Transverse colon (tissue), 4 donors: ENCODE measurements around the gene SSH2. TPM values are rescaled to one million over a fixed set of nuclear protein-coding genes. Genes with fewer than 3 reads are reported as not detected.

ENCODE experiments used
- DNase-seq: peaks from one replicate; pipeline ENCODE4 v3.0.0-alpha.2; 2019
- H3K27ac ChIP-seq, 4 donors: fragments of 200-600 bp; sonication (generic); 2 replicates each; pipeline ENCODE4 v1.5.1; 2016 to 2018; ENCODE audit warnings: inconsistent platforms in 4 of 4
- H3K27me3 ChIP-seq: fragments of 200-600 bp; sonication (generic); 2 replicates; pipeline ENCODE4 v1.5.1; 2017; ENCODE audit warnings: inconsistent platforms
- H3K36me3 ChIP-seq, 4 donors: fragments of 200-600 bp; sonication (generic); 2 replicates each; pipeline ENCODE4 v1.5.1; 2017 to 2019; ENCODE audit warnings: inconsistent platforms in 4 of 4
- H3K4me1 ChIP-seq, 4 donors: fragments of 200-600 bp; sonication (generic); 2 replicates each; pipeline ENCODE4 v1.5.1; 2017 to 2020; ENCODE audit warnings: inconsistent platforms in 4 of 4
- H3K4me3 ChIP-seq, 4 donors: fragments of 200-600 bp; sonication (generic); 1 replicate in 1 of 4; 2 replicates in 3 of 4; pipeline versions ENCODE4 v1.5.1 to v1.6.1; 2017 to 2019; ENCODE audit warnings: inconsistent platforms in 4 of 4
- H3K9me3 ChIP-seq, 2 donors: fragments of 200-600 bp; sonication (generic); 2 replicates each; pipeline ENCODE4 v1.5.1; 2017 to 2019; ENCODE audit warnings: inconsistent platforms in 2 of 2
- CTCF ChIP-seq, 5 experiments: fragments of 200-600 bp in 3 of 5; fragments of 450-650 bp in 2 of 5; sonication (generic) in 3 of 5; IDR thresholded peaks; 1 replicate in 2 of 5; 2 replicates in 3 of 5; pipeline ENCODE4 v1.5.1; 2016 to 2017; ENCODE audit warnings: antibody characterized with exemption in 5 of 5, inconsistent platforms in 3 of 5, mild to moderate bottlenecking in 2 of 5, moderate library complexity in 1 of 5
- EP300 ChIP-seq: sonication (generic); formaldehyde crosslinking; IDR thresholded peaks from one replicate; pipeline ENCODE4 v1.6.1; 2017; ENCODE audit warnings: antibody characterized with exemption, low read depth
- POLR2A ChIP-seq: fragments of 450-650 bp; IDR thresholded peaks from one replicate; pipeline ENCODE4 v1.6.1; 2016; ENCODE audit warnings: antibody characterized with exemption, mild to moderate bottlenecking, moderate library complexity
- POLR2AphosphoS5 ChIP-seq, 3 donors: sonication (generic); formaldehyde crosslinking; IDR thresholded peaks; one replicate each; pipeline ENCODE4 v1.6.1; 2016; ENCODE audit warnings: antibody characterized with exemption in 3 of 3
- WGBS, 2 donors: methylation state at CpG; one replicate each; pipeline ENCODE4 v1.1.5; 2018; ENCODE audit warnings: low coverage in 1 of 2; 5-methylcytosine and 5-hydroxymethylcytosine counted together
- in situ Hi-C, 4 donors: fragments of 200-750 bp; cut with MboI; loops; one replicate each; pipeline versions ENCODE4 v1.15.0 to v1.15.1; 2017; ENCODE audit warnings: low sequenced_read_pairs in 3 of 4, low pct_ligation_motif_present in 1 of 4, low pct_unique_long_range_greater_than_20kb in 1 of 4
- intact Hi-C: fragments of 100-400 bp; cut with DNase I; formaldehyde crosslinking; loops from one replicate; pipeline ENCODE4 v1.15.1; 2023; ENCODE audit warnings: low total_unique reads
- total RNA-seq, 4 donors: library from RNA; depleted of rRNA; stranded (reverse); fragments of >200 nt; gene quantifications; one replicate each; pipeline ENCODE4 v1.1.0, GENCODE V29; 2016

SSH2 gene
- total RNA-seq, 4 donors from 2014 or later, result 15.3 to 99.9 (median 46.0) TPM

- Histone ChIP-seq H3K36me3 (no peaks in the 10 kb centered on the region), H3K9me3 (no peaks in the 10 kb centered on the region), H3K4me1 (peaks cover 0 to 47% (median 15%) of the 10 kb centered on the region in 4 donors), H3K27me3 (no peaks in the 10 kb centered on the region), H3K4me3 (no peak overlapping the region), H3K27ac (peak overlapping the region in 1 of 4 donors; percentile 17)
- WGBS, 2 donors, result 68 to 69% methylated on average over 2 to 3 of the region's 3 CpGs
- intact Hi-C loops (no loop called here), in situ Hi-C loops (no loop called here)
- no peak for TF ChIP-seq EP300
- peak in 1 of 3 donors; percentile 30 for TF ChIP-seq POLR2AphosphoS5 (IDR thresholded peaks at IDR 0.05)
- TF ChIP-seq CTCF (IDR thresholded peaks at IDR 0.05), result no peak
- TF ChIP-seq POLR2A, result no peak
- no peak for DNase-seq
Measured at GRCh38 chr17:29828676-29829284, 101.2 kb downstream of the SSH2 start.

GRCh38 chr17:29827179-29827578 is 102.8 kb downstream of the SSH2 start:
- in situ Hi-C loops, result no loop called here
- DNase-seq, result no peak
- peak overlapping the region; percentile 59 to 79 (median 77) for H3K27ac ChIP-seq
- H3K36me3 ChIP-seq, result no peaks in the 10 kb centered on the region
- intact Hi-C loops, result no loop called here
- H3K4me1 ChIP-seq, result peaks cover 0 to 51% (median 15%) of the 10 kb centered on the region in 4 donors
- TF ChIP-seq POLR2AphosphoS5 (IDR thresholded peaks at IDR 0.05) (no peak), POLR2A (no peak), CTCF (IDR thresholded peaks at IDR 0.05) (no peak), EP300 (no peak)
- no peak overlapping the region for H3K4me3 ChIP-seq
- no peaks in the 10 kb centered on the region for H3K27me3 ChIP-seq
- no peaks in the 10 kb centered on the region for H3K9me3 ChIP-seq

DNA sequence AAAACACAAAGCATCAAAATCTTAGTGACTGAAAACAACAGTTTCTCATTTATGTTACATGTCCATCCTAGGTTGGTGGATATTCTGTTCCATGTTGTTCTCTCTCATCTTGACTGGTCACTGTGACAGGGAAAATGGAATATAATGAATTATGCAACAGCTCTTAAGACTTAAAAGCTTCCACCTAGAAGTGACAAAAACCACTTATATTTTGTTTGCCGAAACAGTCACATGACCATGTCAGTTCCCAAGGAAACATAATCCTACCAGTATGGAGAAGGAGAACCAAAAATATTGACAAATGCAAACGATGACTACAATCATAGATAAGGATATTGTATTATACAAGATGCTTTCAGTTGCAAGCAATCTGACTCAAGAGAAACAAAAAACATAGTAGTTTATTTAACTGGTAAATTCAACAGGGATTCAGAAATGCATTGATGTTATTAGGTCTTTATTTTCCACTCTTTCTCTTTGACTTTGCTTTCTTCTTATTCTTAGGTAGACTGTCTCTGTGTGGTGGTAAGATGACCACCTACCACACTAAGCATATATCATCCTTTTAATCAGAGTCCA is 103.8 kb downstream of the SSH2 start:
- no peak for TF ChIP-seq EP300
- no peak for TF ChIP-seq POLR2AphosphoS5 (IDR thresholded peaks at IDR 0.05)
- no peak for TF ChIP-seq POLR2A
- no peak for TF ChIP-seq CTCF (IDR thresholded peaks at IDR 0.05)
- intact Hi-C loops, result no loop called here
- WGBS, 2 donors, result 23 to 62% methylated on average over 2 of the region's 2 CpGs
- Histone ChIP-seq H3K36me3 (no peaks in the 10 kb centered on the region), H3K4me1 (peaks cover 0 to 59% (median 17%) of the 10 kb centered on the region in 4 donors), H3K27ac (peak overlapping the region; percentile 59 to 79 (median 77)), H3K4me3 (no peak overlapping the region), H3K9me3 (no peaks in the 10 kb centered on the region), H3K27me3 (no peaks in the 10 kb centered on the region)
- no peak for DNase-seq
- in situ Hi-C loops, result no loop called here

GRCh38 chr17:29825604-29826003 is 104.4 kb downstream of the SSH2 start:
- Histone ChIP-seq H3K4me1 (peaks cover 0 to 63% (median 17%) of the 10 kb centered on the region in 4 donors), H3K27me3 (no peaks in the 10 kb centered on the region), H3K27ac (peak overlapping the region; percentile 60 to 79 (median 77)), H3K36me3 (no peaks in the 10 kb centered on the region), H3K4me3 (no peak overlapping the region), H3K9me3 (no peaks in the 10 kb centered on the region)
- intact Hi-C loops, result no loop called here
- no peak for TF ChIP-seq EP300
- no peak for TF ChIP-seq CTCF (IDR thresholded peaks at IDR 0.05)
- TF ChIP-seq POLR2A, result peak; percentile 54
- TF ChIP-seq POLR2AphosphoS5 (IDR thresholded peaks at IDR 0.05), result peak in 2 of 3 donors; percentile 80 to 84
- in situ Hi-C loops, result no loop called here
- peak; percentile 38 for DNase-seq
- 40 to 59% methylated on average over 1 to 3 of the region's 3 CpGs for WGBS, 2 donors
